Adipocyte (in vitro differentiated cells): Measurements from ENCODE around the gene DPYSL4.

Experiments
- DNase-seq: peaks from one replicate; pipeline ENCODE4 v3.0.0-alpha.2; 2015; ENCODE audit warnings: low read depth
- H3K27me3 ChIP-seq: replicated peaks from 2 replicates; pipeline ENCODE4 v1.7.0; 2013; ENCODE audit warnings: mild to moderate bottlenecking, low read length, moderate library complexity; ENCODE audit not compliant: control insufficient read depth, insufficient read depth
- H3K36me3 ChIP-seq: 2 replicates; pipeline ENCODE4 v1.7.0; 2013; ENCODE audit warnings: low read length, mild to moderate bottlenecking, moderate library complexity; ENCODE audit not compliant: control insufficient read depth, insufficient read depth, severe bottlenecking
- H3K4me1 ChIP-seq: 2 replicates; pipeline ENCODE4 v1.7.0; 2013; ENCODE audit warnings: mild to moderate bottlenecking, low read length, moderate library complexity; ENCODE audit not compliant: control insufficient read depth, insufficient read depth
- H3K4me3 ChIP-seq: 2 replicates; pipeline ENCODE4 v1.7.0; 2013; ENCODE audit warnings: mild to moderate bottlenecking, low read length, moderate library complexity
- H3K9ac ChIP-seq: 2 replicates; pipeline ENCODE4 v1.7.0; 2013; ENCODE audit warnings: mild to moderate bottlenecking, low read length, moderate library complexity
- H3K9me3 ChIP-seq: 2 replicates; pipeline ENCODE4 v1.7.0; 2013; ENCODE audit warnings: mild to moderate bottlenecking, low read length, moderate library complexity; ENCODE audit not compliant: control insufficient read depth

DPYSL4 gene

DNA sequence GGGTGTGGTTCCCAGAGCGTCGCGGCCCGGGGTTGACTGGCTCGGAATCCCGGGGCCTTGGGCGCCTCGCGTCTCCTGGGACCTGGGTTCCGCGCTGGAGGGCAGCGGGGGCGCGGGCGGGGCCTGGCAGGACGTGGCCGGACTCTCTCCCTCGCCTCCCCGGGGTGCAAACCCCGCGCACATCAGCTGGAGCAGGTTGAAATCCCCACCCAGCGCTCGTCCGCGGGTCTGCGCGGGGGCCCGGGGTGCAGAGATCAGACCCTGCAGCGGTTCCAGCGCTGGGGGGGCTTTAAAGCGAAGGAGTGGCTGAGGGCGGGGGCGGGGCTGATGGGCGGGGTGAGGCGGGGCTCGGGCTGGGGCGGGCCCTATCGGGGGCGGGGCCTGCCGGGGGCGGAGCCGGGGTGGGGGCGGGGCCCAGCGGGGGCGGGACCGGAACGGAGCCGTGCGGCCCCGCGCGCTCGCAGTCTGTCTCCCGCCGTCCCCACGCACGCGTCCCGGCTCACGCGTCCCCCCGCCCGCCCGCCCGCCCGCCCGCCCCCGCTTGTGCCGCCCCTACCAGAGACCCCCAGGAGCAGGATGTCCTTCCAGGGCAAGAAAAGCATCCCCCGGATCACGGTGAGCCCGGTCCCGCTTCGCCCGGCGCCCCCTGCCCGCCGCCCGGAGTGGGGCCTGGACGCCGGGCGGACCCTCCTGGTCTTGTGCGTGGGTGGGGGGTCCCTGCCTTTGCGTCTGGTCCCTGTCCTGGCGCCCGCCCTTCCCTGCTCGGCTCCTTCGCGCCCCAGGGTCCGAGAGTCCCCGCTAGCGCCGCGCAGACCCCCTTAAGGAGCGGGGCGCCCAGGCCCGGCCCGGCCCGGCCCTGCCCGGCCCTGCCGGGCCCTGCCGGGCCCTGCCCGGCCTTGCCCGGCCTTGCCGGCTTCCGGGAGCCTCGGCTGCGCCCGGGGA, at the start of gene DPYSL4:
Gene DPYSL4, plus strand, starts transcription at position 461 of the 942 bp plus-strand sequence. Its CDS starts 116 bp downstream, at position 577.
- Histone ChIP-seq H3K9me3 (no peaks in the 10 kb centered on the region), H3K4me1 (peaks cover 11% of the 10 kb centered on the region), H3K27me3 (peaks cover 35% of the 10 kb centered on the region), H3K36me3 (no peaks in the 10 kb centered on the region), H3K4me3 (peak within 1 kb of the TSS; percentile 78), H3K9ac (peak within 1 kb of the TSS; percentile 73)
- peak; percentile 71 for DNase-seq

DNA sequence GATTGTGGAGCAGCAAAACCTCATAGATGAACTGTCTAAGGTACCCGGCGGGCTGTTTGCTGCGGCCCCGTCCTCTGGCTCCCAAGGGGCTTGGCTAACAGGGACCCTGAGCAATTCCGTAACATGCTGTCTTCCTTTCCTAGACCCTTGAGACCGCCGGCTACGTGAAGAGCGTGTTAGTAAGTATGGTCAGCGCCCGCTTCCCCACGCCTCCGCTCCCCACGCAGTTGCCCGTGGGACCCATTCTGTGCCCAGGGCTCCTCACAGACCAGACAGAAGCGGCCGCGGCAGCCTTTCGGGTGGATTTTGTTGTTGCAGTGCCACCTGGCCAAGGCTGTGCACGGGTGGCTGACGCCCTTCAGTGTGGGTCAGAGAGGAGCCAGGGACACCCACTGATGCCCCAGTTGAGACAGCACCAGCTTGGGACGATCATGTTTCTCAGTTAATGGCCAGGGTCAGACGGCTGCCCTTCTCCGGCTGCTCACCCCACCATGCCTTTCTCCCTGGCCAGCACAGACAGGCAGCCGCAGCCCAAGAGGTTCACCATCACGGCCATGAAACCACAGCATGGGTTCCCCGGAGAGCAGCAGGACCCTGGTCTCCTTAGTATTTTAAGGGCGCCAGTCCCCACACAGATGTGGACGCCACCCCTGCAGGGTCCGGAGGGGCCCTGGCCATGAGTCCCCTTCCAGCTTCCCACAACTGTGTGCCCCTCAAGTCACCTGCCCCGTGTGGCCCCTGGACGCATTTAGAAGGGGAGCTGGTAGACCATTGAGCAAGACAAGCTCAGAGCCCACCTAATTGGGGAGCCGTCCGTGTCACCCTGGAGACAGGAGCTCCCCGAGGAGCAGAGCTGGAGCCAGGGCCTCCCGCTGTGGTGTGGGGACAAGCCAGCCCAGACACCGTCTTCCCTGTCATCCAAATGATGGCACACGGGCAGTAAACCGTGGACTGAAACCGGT, 49.4 kb upstream of the DPYSL4 start:
- H3K9ac ChIP-seq, result no peak overlapping the region
- no peak for DNase-seq
- peaks cover 27% of the 10 kb centered on the region for H3K27me3 ChIP-seq
- H3K4me3 ChIP-seq, result no peak overlapping the region
- H3K36me3 ChIP-seq, result no peaks in the 10 kb centered on the region
- H3K4me1 ChIP-seq, result no peaks in the 10 kb centered on the region
- no peaks in the 10 kb centered on the region for H3K9me3 ChIP-seq

DNA sequence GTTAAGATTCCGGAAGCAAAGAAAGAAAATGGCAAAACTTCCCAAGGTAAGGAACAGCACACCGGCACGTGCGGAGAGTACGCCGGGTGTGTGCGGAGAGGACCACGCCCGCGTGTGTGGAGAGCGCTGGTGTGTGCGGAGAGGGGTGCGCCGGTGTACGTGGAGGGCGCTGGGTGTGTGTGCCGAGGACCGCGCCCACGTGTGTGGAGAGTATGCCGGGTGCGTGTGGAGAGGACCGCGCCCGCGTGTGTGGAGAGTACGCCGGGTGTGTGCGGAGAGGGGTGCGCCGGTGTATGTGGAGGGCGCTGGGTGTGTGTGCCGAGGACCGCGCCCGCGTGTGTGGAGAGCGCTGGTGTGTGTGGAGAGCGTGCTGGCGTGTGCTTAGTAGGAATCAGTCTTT, 48.6 kb upstream of the DPYSL4 start:
- Histone ChIP-seq H3K9me3 (no peaks in the 10 kb centered on the region), H3K4me3 (no peak overlapping the region)

DNA sequence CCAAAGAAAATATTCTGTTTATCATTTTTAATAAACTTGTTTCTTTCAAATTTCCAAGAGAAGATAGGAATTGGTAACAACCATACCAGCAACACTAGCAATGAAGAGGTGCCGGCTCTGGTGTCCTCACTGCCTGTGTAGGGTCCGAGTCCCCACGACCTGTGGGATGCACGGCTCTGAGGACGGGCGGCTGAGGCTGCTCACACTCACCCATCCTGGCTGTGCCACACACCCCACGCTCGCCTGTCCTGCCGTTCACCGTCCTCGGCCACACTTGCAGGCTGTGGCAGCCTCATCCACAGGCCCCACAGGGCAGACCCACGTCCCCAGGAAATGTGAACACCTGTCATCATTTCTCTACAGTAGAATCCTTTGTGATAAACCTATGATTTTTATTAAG, 48.2 kb upstream of the DPYSL4 start:
- no peak overlapping the region for H3K4me3 ChIP-seq
- no peaks in the 10 kb centered on the region for H3K4me1 ChIP-seq
- no peaks in the 10 kb centered on the region for H3K36me3 ChIP-seq
- H3K27me3 ChIP-seq, result peaks cover 22% of the 10 kb centered on the region
- H3K9me3 ChIP-seq, result no peaks in the 10 kb centered on the region
- no peak for DNase-seq
- H3K9ac ChIP-seq, result no peak overlapping the region

More for the DNA sequence above, 48.6 kb upstream of the DPYSL4 start:
- DNase-seq, result no peak
- Histone ChIP-seq H3K36me3 (no peaks in the 10 kb centered on the region), H3K27me3 (peaks cover 20% of the 10 kb centered on the region), H3K9ac (no peak overlapping the region), H3K4me1 (no peaks in the 10 kb centered on the region)

DNA sequence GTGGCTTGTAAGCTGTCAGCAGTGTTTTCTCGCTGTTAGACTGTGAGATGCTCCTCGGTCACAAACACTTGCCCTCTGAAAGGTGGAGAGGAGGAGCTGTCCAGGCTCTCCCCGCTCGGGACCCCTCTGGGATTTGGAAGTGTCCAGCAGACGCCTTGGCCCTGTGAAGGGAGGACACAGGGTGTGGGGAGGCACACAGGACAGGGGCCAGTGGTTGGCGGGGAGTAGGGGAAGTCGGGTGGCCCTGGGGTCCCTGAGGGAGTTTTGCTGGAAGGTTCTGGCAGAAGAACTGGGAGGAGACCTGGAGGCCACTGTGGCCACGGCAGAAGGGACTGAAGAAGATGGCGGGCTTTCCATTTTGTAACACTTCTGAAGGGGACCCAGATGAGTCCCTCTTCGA, 47.2 kb upstream of the DPYSL4 start:
- H3K9me3 ChIP-seq, result no peaks in the 10 kb centered on the region
- no peak overlapping the region for H3K9ac ChIP-seq
- peaks cover 20% of the 10 kb centered on the region for H3K27me3 ChIP-seq
- no peaks in the 10 kb centered on the region for H3K4me1 ChIP-seq
- H3K36me3 ChIP-seq, result no peaks in the 10 kb centered on the region
- no peak overlapping the region for H3K4me3 ChIP-seq
- no peak for DNase-seq

DNA sequence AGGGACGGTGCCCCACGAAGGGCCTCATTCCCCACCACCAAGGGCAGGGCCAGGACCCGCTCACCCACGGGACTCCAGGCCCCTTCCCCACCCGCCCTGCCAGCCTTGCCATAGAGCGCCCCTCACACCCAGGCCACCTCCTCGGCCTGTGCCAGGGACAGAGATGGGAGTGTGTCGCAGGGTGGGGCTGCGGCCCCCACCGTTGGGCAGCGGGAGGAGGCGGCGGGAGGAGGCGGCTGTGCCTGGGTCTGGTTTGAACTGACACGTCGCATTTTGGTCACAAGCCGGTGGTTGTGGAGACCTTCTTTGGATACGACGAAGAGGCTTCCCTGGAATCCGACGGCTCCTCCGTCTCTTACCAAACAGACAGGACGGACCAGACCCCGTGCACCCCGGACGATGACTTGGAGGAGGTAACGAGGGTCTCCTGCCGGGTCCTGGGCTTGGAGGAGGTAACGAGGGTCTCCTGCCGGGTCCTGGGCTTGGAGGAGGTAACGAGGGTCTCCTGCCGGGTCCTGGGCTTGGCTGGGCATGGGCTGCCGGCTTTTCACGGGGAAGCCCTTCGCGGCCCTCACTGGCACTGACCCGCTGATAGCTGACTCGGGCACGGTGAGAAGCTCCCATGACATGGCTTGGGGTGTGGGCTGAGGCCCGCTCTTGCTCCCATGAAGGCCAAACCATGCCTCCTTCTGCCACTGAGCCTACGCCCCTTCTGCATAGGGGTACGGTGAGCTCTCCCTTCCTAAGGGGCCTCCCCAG, 46.4 kb upstream of the DPYSL4 start:
- Histone ChIP-seq H3K4me1 (no peaks in the 10 kb centered on the region), H3K9ac (no peak overlapping the region), H3K27me3 (peaks cover 18% of the 10 kb centered on the region), H3K4me3 (no peak overlapping the region), H3K9me3 (no peaks in the 10 kb centered on the region), H3K36me3 (no peaks in the 10 kb centered on the region)
- no peak for DNase-seq

DNA sequence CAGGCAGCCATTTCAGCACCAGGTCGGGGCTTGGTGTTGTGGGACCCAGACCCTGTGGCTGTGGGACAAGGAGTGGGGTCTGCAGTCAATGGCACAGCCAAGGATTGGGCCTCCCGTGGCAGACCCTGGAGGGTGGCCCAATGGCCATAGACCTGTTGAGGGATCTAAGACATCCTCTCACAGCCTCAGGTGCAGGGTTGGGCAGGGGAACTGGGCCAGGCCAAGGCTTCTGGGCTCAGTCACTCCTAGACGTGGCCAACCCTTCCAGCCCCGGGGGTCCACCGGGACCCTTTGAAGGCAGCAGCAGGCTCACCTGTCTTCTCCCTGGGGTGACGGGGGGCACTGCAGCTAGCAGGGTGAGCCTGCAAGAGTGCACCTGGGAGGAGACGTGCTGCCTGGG, 45.7 kb upstream of the DPYSL4 start:
- Histone ChIP-seq H3K36me3 (no peaks in the 10 kb centered on the region), H3K9ac (no peak overlapping the region), H3K9me3 (no peaks in the 10 kb centered on the region), H3K4me1 (no peaks in the 10 kb centered on the region), H3K27me3 (peaks cover 17% of the 10 kb centered on the region), H3K4me3 (no peak overlapping the region)
- no peak for DNase-seq

DNA sequence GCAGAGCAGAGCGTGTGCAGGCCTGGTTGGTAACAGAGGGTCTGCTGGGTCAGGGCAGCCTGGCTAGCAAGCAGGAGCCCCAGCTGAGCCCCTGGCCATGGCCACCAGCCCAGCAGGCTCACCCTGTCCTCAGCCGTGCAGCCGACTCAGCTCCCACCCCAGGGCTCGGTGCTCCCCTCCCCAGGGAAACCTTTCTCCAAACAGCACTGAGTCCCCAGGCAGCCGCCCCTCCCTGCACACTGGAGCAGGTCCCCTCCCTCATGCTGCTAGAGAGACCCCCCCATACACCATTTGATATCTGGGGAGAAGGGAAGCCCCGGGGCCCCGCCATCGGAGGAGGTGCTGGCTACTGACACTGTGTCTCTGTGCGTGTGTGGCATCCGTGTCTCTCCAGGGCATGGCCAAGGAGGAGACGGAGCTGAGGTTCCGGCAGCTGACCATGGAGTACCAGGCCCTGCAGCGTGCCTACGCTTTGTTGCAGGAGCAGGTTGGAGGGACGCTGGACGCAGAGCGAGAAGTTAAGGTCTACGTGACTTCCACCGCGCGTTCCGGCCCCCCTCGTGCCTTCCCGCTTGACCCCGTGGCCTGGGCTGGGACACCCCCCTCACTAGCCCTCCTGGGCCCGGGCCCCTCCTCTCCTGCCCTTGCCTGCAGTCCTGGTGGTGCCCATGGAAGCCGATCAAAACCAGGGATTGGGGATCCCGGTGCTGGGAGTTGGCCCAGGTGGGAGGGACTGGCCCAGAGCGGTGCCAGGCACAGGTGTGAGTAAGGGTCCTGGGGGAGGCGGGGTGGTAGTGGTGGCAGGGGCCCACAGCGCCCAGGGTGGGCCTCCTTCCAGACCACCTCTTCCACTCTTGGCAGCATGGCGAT, 45.0 kb upstream of the DPYSL4 start:
- H3K27me3 ChIP-seq, result peaks cover 18% of the 10 kb centered on the region
- no peaks in the 10 kb centered on the region for H3K36me3 ChIP-seq
- no peak overlapping the region for H3K4me3 ChIP-seq
- no peaks in the 10 kb centered on the region for H3K9me3 ChIP-seq
- H3K9ac ChIP-seq, result no peak overlapping the region
- no peak for DNase-seq
- H3K4me1 ChIP-seq, result no peaks in the 10 kb centered on the region

DNA sequence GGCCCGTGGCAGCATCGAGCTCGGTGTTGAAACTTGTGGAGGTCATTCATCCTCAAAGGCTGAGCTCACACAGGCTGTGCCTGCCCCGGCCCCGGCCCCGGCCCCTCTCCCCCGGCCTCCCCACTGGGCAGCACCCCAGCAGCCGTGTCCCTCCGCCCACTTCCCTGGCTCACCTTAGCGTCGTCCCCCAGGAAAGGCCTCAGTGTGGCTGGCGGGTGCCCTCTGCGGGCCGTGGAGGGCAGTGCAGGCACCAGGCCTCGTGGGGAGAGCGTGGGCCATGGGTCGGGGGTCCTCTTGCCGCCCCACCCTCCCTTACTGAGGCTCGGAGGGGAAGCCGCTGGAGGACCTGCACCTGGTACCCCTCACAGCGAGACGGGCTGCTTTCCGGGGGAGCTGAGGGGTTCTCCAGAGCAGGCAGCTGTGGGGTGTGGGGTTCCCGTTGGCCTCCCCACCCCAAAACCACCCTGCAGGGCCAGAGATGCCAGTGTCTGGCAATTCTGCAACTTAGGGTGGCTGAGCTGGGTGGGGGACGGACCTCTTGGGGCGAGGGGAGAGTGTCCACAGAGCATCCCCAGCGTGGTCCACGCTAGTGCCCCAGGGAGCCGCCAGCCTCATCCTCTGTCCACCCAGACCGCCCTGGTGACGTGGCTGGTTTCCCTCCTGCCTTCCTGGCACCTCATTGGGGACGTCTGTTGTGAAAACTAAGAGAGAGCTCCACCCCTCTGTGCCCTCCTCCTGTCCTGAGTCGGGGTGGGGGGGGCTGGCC, 44.2 kb upstream of the DPYSL4 start:
- H3K27me3 ChIP-seq, result peaks cover 23% of the 10 kb centered on the region
- H3K36me3 ChIP-seq, result no peaks in the 10 kb centered on the region
- no peaks in the 10 kb centered on the region for H3K4me1 ChIP-seq
- H3K9ac ChIP-seq, result no peak overlapping the region
- no peak overlapping the region for H3K4me3 ChIP-seq
- H3K9me3 ChIP-seq, result no peaks in the 10 kb centered on the region
- peak; percentile 67 for DNase-seq
